ENCODE measurements around the gene PISD.

The PISD gene

DNA sequence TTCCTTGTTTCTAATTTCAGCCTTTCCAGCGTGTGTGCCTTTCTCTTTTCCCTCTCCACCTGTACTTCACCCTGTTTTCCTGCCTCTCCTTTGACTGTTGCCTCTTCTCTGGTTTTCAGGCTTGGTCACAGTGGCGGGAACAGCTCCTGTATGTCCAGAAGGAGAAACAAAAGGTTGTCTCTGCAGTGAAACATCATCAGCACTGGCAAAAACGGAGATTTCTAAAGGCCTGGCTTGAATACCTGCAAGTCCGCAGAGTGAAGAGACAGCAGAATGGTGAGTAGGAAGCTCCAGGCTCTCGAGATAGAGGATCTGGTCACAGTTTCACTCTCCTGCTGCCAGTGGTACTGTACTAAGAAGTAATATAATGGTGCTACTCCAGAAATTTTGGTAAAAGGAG lies 89.1 kb downstream of the PISD start:
- DNase-seq (ENCODE audit: low spot score): no peak

- no peak for DNase-seq (ENCODE audit: low spot score)
Measured at GRCh38 chr22:31569126-31569525, 92.9 kb downstream of the PISD start.
